A549 treated with CORT108297 at 1 μM for 4 hours (cell line): ENCODE data around the gene TRPV6. TPM values are rescaled to one million over a fixed set of nuclear protein-coding genes. Genes with fewer than 3 reads are reported as not detected.

ENCODE experiments used
- total RNA-seq: library from RNA; stranded (reverse); fragments of 200-300 nt; extraction: Qiagen RNA extraction; gene quantifications from 5 replicates; pipeline ENCODE4 v1.2.3, GENCODE V29; 2022

The TRPV6 gene
- not detected in 5 replicates for total RNA-seq

GRCh38 chr7:142885311-142886230 lies at the start of gene TRPV6:
TRPV6 (minus strand) TSS chr7:142885745.

DNA sequence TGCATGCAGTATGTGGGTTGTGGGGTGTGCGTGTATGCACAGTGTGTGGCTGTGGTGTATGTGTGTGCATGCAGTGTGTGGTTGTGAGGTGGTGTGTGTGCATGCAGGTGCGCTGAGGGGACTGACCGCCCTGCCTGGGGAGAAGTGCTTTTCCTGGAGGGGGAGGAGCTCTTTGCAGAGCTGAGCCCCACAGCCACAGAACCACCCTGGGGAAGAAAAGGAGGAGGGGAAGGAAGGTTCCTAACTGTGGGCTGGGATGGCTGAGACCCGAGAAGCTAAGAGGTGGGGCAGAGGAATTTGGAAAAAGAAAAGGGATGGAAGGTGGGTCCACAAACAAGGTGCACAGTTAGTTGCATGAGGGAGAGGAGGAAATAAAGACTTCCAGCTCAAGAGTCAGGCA lies 48.1 kb upstream of the TRPV6 start, which contains the start of gene TRPV5:
TSS of gene TRPV5 (minus strand) at position 123 of the 400 bp plus-strand sequence. CDS start 287 bp downstream, outside the sequence.

DNA sequence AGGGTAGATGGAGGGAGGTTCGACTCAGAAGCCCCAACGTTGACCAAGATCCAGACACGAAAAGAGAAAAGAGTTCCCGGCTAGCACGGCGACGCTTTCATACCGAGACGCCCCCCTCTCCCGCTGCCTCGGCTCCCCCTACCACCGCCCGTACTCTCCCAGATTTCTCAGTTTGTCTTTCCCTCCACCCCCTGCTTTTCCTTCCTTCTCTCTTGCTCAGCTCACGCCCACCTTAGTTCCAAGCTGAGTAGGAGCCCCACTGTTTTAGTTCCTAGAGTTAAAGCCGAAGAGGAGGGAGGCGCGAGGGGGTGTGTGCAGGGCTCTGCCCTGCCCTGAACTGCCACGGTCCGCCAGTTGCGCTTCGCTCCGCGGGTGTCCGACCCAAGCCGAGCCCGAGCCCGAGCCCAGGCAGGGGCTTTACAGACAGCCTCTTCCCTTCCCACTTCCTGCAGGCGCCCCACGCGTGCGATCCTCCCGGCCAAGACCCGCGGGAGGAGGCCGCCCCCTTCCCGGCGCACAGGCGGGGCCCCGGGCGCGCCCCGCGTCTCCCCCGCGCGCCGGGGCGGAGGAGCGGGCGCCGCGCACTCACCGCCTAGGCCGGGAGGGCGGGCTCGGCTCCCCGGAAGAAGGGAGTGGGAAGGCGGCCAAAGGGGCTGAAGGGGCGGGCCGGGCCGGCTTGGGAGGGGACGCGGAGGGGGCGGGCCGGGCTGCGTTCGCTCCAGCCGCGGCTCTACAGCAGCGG lies 31.0 kb downstream of the TRPV6 start, which contains the start of gene EPHB6:
TSS of gene EPHB6 (plus strand) at position 705 of the 742 bp plus-strand sequence. CDS start 8,152 bp downstream, outside the sequence.

Other genes starting within 250 kb of the TRPV6 start
- not detected in 5 replicates for gene PRSS1, start 136.3 kb downstream of the TRPV6 start, total RNA-seq
- gene PRSS2, start 114.8 kb downstream of the TRPV6 start, total RNA-seq: not detected in 5 replicates
- 0.24 to 0.44 TPM (median 0.32 TPM) in 5 replicates for gene EPHB6, start 30.7 kb downstream of the TRPV6 start, total RNA-seq
- not detected in 5 replicates for gene TRPV5, start 48.0 kb upstream of the TRPV6 start, total RNA-seq
- not detected in 5 replicates for gene LLCFC1, start 53.7 kb upstream of the TRPV6 start, total RNA-seq
- gene KEL, start 76.6 kb upstream of the TRPV6 start, total RNA-seq: not detected in 5 replicates
- gene OR9A2, start 141.4 kb upstream of the TRPV6 start, total RNA-seq: not detected in 5 replicates
- not detected in 5 replicates for gene OR6V1, start 166.6 kb upstream of the TRPV6 start, total RNA-seq
- 0.15 to 0.38 TPM (median 0.18 TPM) in 3 of 5 replicates, not detected in the others for gene PIP, start 246.3 kb upstream of the TRPV6 start, total RNA-seq